PC-9 (cell line): ENCODE results near the gene SPDYE4. TPM values are rescaled to one million over a fixed set of nuclear protein-coding genes. Genes with fewer than 3 reads are reported as not detected.

Source experiments
- BruUV-seq: library from RNA; stranded (reverse); fragments of 400-500 nt; replicated peaks from 2 replicates; lab custom pipeline; 2021; lab: Mats Ljungman, UMichigan
- CTCF ChIA-PET: fragments of 300-600 bp; sonication (Branson Sonifier 250); formaldehyde crosslinking; loops from one replicate; lab custom pipeline; 2022; ENCODE audit warnings: antibody characterized with exemption; lab: Charles Lee
- POLR2A ChIA-PET: fragments of 300-600 bp; sonication (Branson Sonifier 250); formaldehyde crosslinking; loops from one replicate; lab custom pipeline; 2022; ENCODE audit warnings: antibody characterized with exemption; ENCODE audit not compliant: unreplicated experiment; lab: Charles Lee
- DNase-seq, 2 experiments: peaks; one replicate each; pipeline versions ENCODE4 v3.0.0 to v3.0.0-alpha.2; 2015 to 2022; ENCODE audit warnings: mixed read lengths in 1 of 2
- H2AFZ ChIP-seq: fragments of 200-600 bp; sonication (generic); 2 replicates; pipeline ENCODE4 v1.8.1; 2017; ENCODE audit warnings: antibody characterized with exemption
- H3F3A ChIP-seq: fragments of 200-600 bp; sonication (generic); 2 replicates; pipeline ENCODE4 v1.8.1; 2017; ENCODE audit warnings: antibody characterized with exemption, mild to moderate bottlenecking, low read depth; ENCODE audit not compliant: insufficient read depth
- H3K27ac ChIP-seq: fragments of 200-600 bp; sonication (generic); 2 replicates; pipeline ENCODE4 v1.6.1; 2016; ENCODE audit warnings: mixed run types
- H3K27me3 ChIP-seq: fragments of 200-600 bp; sonication (generic); 2 replicates; pipeline ENCODE4 v1.6.1; 2016; ENCODE audit warnings: low read depth, mixed run types; ENCODE audit not compliant: insufficient read depth
- H3K36me3 ChIP-seq: fragments of 200-600 bp; sonication (generic); 2 replicates; pipeline ENCODE4 v1.6.1; 2016; ENCODE audit warnings: low read depth, mixed run types
- H3K4me1 ChIP-seq: fragments of 200-600 bp; sonication (generic); replicated peaks from 2 replicates; pipeline ENCODE4 v1.6.1; 2016; ENCODE audit warnings: mixed run types; ENCODE audit not compliant: insufficient read depth
- H3K4me2 ChIP-seq: fragments of 200-600 bp; sonication (generic); 2 replicates; pipeline ENCODE4 v1.6.1; 2017; ENCODE audit warnings: mixed run types
- H3K4me3 ChIP-seq: fragments of 200-600 bp; sonication (generic); 2 replicates; pipeline ENCODE4 v1.6.1; 2016; ENCODE audit warnings: mixed run types
- H3K79me2 ChIP-seq: fragments of 200-600 bp; sonication (generic); 2 replicates; pipeline ENCODE4 v1.6.1; 2017; ENCODE audit warnings: low read depth, mixed run types
- H3K9me2 ChIP-seq: fragments of 200-600 bp; sonication (generic); 2 replicates; pipeline ENCODE4 v1.8.1; 2017; ENCODE audit warnings: mild to moderate bottlenecking; ENCODE audit not compliant: insufficient read depth
- H3K9me3 ChIP-seq: fragments of 200-600 bp; sonication (generic); 2 replicates; pipeline ENCODE4 v1.8.1; 2016; ENCODE audit warnings: low read depth; ENCODE audit not compliant: insufficient read depth
- H4K20me1 ChIP-seq: fragments of 200-600 bp; sonication (generic); 2 replicates; pipeline ENCODE4 v1.8.1; 2017; ENCODE audit not compliant: insufficient read depth
- EZH2 ChIP-seq: fragments of 200-600 bp; sonication (generic); IDR thresholded peaks from 2 replicates; pipeline ENCODE4 v1.8.0; 2017; ENCODE audit warnings: antibody characterized with exemption, low read depth
- intact Hi-C: fragments of 100-400 bp; cut with micrococcal nuclease; formaldehyde crosslinking; loops from one replicate; pipeline ENCODE4 v1.10.0; 2022; ENCODE audit not compliant: unreplicated experiment
- total RNA-seq: library from RNA; stranded (reverse); gene quantifications from 2 replicates; pipeline ENCODE4 v1.2.3, GENCODE V29; 2021
- TF ChIP-seq, protein P1 (sequence below): fragments of 200-600 bp; sonication (generic); conservative IDR thresholded peaks from 2 replicates; pipeline ENCODE4 v1.6.1; 2017; ENCODE audit warnings: mixed run types, antibody characterized with exemption, mild to moderate bottlenecking, moderate library complexity

SPDYE4 gene
- total RNA-seq, 1 experiment from 2014 or later, result not detected

DNA sequence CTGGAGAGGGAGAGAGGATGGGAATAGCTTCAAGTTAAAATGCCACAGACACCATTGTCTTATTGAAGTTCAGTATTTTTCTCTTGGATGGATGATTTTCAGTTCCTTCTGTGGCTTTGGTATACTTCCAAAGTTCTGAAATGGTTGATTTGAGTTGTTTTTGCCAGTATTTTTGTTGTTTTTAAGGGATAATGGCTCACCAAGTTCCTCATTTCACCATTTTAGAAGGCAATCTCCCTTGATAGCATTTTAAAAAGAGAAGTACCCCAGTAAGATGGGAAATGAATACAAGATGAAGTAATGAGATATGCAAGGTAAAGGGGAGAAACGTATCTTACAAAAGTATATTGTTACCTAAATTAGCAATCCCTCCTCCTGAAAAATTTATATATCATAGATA is 18.5 kb upstream of the SPDYE4 start:
- Histone ChIP-seq H3K27me3 (peaks cover 9% of the 10 kb centered on the region; the same call in 1 of the 2 replicates), H3K4me2 (no peak overlapping the region), H3F3A (no peaks in the 10 kb centered on the region), H3K4me1 (no peaks in the 10 kb centered on the region), H4K20me1 (no peaks in the 10 kb centered on the region), H3K36me3 (no peaks in the 10 kb centered on the region), H3K27ac (no peak overlapping the region), H3K4me3 (no peak overlapping the region), H3K9me2 (no peaks in the 10 kb centered on the region), H3K79me2 (no peaks in the 10 kb centered on the region), H2AFZ (no peak overlapping the region), H3K9me3 (no peaks in the 10 kb centered on the region)
- POLR2A ChIA-PET, result no interaction called here
- no TSS peak for BruUV-seq
- TF ChIP-seq EZH2, result no peak
- TF ChIP-seq, protein P1, sequence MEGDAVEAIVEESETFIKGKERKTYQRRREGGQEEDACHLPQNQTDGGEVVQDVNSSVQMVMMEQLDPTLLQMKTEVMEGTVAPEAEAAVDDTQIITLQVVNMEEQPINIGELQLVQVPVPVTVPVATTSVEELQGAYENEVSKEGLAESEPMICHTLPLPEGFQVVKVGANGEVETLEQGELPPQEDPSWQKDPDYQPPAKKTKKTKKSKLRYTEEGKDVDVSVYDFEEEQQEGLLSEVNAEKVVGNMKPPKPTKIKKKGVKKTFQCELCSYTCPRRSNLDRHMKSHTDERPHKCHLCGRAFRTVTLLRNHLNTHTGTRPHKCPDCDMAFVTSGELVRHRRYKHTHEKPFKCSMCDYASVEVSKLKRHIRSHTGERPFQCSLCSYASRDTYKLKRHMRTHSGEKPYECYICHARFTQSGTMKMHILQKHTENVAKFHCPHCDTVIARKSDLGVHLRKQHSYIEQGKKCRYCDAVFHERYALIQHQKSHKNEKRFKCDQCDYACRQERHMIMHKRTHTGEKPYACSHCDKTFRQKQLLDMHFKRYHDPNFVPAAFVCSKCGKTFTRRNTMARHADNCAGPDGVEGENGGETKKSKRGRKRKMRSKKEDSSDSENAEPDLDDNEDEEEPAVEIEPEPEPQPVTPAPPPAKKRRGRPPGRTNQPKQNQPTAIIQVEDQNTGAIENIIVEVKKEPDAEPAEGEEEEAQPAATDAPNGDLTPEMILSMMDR, result no peak
- DNase-seq, result no peak
- intact Hi-C loops, result no loop called here
- CTCF ChIA-PET, result no interaction called here

DNA sequence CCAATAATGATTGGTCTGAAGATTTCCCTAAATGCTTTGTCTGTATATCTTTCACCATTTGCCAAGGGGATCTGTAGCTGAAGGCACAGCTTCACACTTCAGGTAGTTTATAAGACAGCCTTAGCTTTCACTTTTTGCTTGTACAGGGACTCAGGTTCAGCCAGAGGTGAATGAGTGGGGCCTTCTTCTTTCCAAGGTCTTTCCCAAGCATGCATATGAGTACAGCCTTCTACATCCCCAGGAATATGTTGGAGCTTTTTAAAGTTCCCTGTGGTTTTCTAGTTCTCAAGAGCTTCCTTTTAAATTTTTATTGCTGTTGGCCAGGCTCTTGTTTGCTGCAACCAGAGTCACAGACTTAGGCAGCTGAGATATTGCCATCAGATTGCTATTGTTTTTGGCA is 17.9 kb upstream of the SPDYE4 start:
- Histone ChIP-seq H3K27me3 (peaks cover 9% of the 10 kb centered on the region; the same call in 1 of the 2 replicates), H3K9me2 (no peaks in the 10 kb centered on the region), H3K4me1 (no peaks in the 10 kb centered on the region), H2AFZ (no peak overlapping the region), H3F3A (no peaks in the 10 kb centered on the region), H3K27ac (no peak overlapping the region), H4K20me1 (no peaks in the 10 kb centered on the region), H3K4me3 (no peak overlapping the region), H3K4me2 (no peak overlapping the region), H3K79me2 (no peaks in the 10 kb centered on the region), H3K36me3 (no peaks in the 10 kb centered on the region), H3K9me3 (no peaks in the 10 kb centered on the region)
- intact Hi-C loops, result no loop called here
- CTCF ChIA-PET, result no interaction called here
- POLR2A ChIA-PET, result no interaction called here
- BruUV-seq, result no TSS peak
- DNase-seq, result no peak
- no peak for TF ChIP-seq EZH2
- TF ChIP-seq, protein P1, result no peak

DNA sequence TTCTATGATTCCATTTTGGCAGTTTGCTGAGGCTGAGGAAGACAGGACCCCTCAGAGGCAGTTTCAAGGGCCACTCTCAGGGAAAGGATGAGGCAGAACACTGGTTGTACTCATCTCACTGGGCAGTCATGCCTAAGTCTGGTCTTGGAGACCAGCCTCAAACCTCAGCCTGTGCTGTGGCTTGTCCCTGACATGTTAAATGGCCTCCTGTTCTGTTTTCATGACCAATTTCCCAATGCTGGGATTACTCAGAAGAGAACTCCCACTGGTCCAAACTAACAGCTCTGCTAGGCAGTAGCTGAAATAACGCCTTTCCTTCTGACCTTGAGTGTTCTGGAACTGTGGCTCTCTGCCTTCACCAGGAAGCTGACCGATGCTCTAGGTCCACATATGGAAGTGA is 8.4 kb upstream of the SPDYE4 start:
- Histone ChIP-seq H3K9me2 (no peaks in the 10 kb centered on the region), H3K36me3 (no peaks in the 10 kb centered on the region), H2AFZ (no peak overlapping the region), H3K79me2 (no peaks in the 10 kb centered on the region), H3K9me3 (no peaks in the 10 kb centered on the region), H3F3A (no peaks in the 10 kb centered on the region), H4K20me1 (no peaks in the 10 kb centered on the region), H3K27me3 (peaks cover 42% of the 10 kb centered on the region), H3K4me1 (no peaks in the 10 kb centered on the region), H3K4me3 (no peak overlapping the region), H3K27ac (no peak overlapping the region), H3K4me2 (no peak overlapping the region)
- CTCF ChIA-PET, result interaction anchor here (0.8 kb wide), 1 partner anchor 11 kb away, joined by 3 read pairs; no protein-coding TSS in a partner anchor
- no peak for DNase-seq
- TF ChIP-seq, protein P1, result no peak
- no peak for TF ChIP-seq EZH2
- intact Hi-C loops, result no loop called here
- POLR2A ChIA-PET, result interaction anchor here (0.6 kb wide), 1 partner anchor 36 kb away, joined by 7 read pairs; no protein-coding TSS in a partner anchor
- BruUV-seq, result no TSS peak
